AG09309 (cell line): ENCODE results near the gene SMPD3.

Source experiments
- DNase-seq: peaks from one replicate; pipeline ENCODE4 v3.0.0-alpha.2; 2010; ENCODE audit warnings: low read depth
- H3K4me3 ChIP-seq: 2 replicates; pipeline ENCODE4 v1.5.1; 2011; ENCODE audit warnings: mild to moderate bottlenecking, low read depth, low read length, moderate library complexity; ENCODE audit not compliant: control insufficient read depth
- CTCF ChIP-seq: IDR thresholded peaks from 2 replicates; pipeline ENCODE4 v1.5.1; 2011; ENCODE audit warnings: mild to moderate bottlenecking, low read depth, low read length, inconsistent platforms; ENCODE audit not compliant: insufficient read depth, control insufficient read depth; ENCODE audit errors: missing control alignments

Gene SMPD3

GRCh38 chr16:68396481-68396880 lies 51.8 kb downstream of the SMPD3 start:
- peak; percentile 31 for DNase-seq
- H3K4me3 ChIP-seq, result no peak overlapping the region
- peak; percentile 82 for TF ChIP-seq CTCF

- no peak for DNase-seq
- no peak overlapping the region for H3K4me3 ChIP-seq
- no peak for TF ChIP-seq CTCF
These were observed 52.5 kb downstream of the SMPD3 start for GRCh38 chr16:68395815-68396214.

GRCh38 chr16:68395167-68395786 lies 53.0 kb downstream of the SMPD3 start:
- no peak for TF ChIP-seq CTCF

GRCh38 chr16:68393333-68393732 lies 55.0 kb downstream of the SMPD3 start:
- no peak overlapping the region for H3K4me3 ChIP-seq
- DNase-seq, result no peak
- no peak for TF ChIP-seq CTCF

More at GRCh38 chr16:68395167-68395786, 53.0 kb downstream of the SMPD3 start:
- no peak overlapping the region for H3K4me3 ChIP-seq
- no peak for DNase-seq

GRCh38 chr16:68389750-68390371 lies 58.4 kb downstream of the SMPD3 start:
- no peak overlapping the region for H3K4me3 ChIP-seq
- no peak for DNase-seq
- TF ChIP-seq CTCF, result no peak

- no peak for DNase-seq
- no peak overlapping the region for H3K4me3 ChIP-seq
- TF ChIP-seq CTCF, result no peak
These were observed 59.3 kb downstream of the SMPD3 start for GRCh38 chr16:68389006-68389405.

- DNase-seq, result no peak
- no peak for TF ChIP-seq CTCF
These were observed 60.2 kb downstream of the SMPD3 start for GRCh38 chr16:68388124-68388523.

More at GRCh38 chr16:68388124-68388523, 60.2 kb downstream of the SMPD3 start:
- H3K4me3 ChIP-seq, result no peak overlapping the region
